ENCODE results near the gene SPATA33.
"Not testable (repeated sequence)": the region's sequence is repeated elsewhere in the genome, so short reads cannot be mapped to it uniquely, and the experiment has no call there.

The SPATA33 gene

DNA sequence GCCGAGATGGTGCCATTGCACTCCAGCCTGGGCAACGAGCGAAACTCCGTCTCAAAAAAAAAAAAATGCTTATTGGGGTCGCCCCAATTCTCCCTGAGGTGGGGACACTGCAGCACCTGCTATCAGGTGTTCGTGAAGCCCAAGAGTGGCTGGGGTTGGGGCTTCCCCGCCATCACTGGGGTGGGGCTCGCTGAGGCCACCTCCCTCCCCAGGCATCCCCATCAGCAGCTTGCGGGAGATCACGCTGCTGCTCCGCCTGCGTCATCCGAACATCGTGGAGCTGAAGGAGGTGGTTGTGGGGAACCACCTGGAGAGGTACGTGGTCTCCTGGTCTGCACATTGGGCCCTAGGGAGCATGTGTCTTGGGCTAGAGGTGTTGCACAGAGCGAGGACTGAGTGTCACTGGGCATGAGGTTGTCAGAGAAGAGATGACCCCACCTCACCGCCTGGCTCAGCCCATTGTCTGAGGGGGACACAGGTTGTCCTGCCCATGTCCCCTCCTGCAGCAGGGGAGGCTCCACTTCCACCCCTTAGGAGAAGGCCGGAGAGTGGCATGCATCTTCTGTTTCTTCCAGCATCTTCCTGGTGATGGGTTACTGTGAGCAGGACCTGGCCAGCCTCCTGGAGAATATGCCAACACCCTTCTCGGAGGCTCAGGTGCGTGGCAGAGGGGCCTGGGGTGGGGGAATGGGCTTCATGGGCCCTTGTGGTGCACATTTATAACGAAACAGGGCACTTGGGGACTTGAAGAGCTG lies 33.8 kb downstream of the SPATA33 start:
- TF ChIP-seq, protein P1, sequence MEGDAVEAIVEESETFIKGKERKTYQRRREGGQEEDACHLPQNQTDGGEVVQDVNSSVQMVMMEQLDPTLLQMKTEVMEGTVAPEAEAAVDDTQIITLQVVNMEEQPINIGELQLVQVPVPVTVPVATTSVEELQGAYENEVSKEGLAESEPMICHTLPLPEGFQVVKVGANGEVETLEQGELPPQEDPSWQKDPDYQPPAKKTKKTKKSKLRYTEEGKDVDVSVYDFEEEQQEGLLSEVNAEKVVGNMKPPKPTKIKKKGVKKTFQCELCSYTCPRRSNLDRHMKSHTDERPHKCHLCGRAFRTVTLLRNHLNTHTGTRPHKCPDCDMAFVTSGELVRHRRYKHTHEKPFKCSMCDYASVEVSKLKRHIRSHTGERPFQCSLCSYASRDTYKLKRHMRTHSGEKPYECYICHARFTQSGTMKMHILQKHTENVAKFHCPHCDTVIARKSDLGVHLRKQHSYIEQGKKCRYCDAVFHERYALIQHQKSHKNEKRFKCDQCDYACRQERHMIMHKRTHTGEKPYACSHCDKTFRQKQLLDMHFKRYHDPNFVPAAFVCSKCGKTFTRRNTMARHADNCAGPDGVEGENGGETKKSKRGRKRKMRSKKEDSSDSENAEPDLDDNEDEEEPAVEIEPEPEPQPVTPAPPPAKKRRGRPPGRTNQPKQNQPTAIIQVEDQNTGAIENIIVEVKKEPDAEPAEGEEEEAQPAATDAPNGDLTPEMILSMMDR (IDR thresholded peaks at IDR 0.05; ENCODE audit: control extremely low read depth, extremely low read depth, low read depth, missing control alignments), result no peak
- ChIA-PET CTCF (interaction anchor here (1.5 kb wide), 1 partner anchor 9 kb away, joined by 3 read pairs; no protein-coding TSS in a partner anchor), POLR2A (no interaction called here)
- no peak for DNase-seq (ENCODE audit: extremely low spot score)

DNA sequence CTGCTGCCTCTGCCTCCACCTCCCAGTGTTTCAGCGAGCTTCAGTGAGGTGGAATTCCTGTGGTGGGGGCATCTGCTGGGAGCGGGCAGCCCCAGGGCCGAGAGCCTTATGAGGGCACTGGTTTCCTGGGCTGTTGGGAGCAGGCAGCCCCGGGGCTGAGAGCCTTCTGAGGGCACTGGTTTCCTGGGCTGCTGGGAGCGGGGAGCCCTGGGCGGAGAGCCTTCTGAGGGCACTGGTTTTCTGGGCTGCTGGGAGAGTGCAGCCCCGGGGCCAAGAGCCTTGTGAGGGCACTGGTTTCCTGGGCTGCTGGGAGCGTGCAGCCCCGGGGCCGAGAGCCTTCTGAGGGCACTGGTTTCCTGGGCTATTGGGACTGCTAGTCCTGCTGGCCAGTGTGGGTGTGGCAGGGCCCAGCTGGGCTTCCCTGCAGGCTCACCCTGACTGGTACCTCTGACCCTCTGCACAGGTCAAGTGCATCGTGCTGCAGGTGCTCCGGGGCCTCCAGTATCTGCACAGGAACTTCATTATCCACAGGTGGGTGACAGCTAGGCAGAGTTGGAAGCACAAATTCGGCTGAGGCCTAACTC lies 34.4 kb downstream of the SPATA33 start:
- DNase-seq (ENCODE audit: extremely low spot score), result no peak
- CTCF ChIA-PET, result interaction anchor here (1.5 kb wide), 1 partner anchor 8 kb away, joined by 3 read pairs; no protein-coding TSS in a partner anchor
- TF ChIP-seq, protein P1 (IDR thresholded peaks at IDR 0.05; ENCODE audit: control extremely low read depth, extremely low read depth, low read depth, missing control alignments), result no peak
- POLR2A ChIA-PET, result no interaction called here

DNA sequence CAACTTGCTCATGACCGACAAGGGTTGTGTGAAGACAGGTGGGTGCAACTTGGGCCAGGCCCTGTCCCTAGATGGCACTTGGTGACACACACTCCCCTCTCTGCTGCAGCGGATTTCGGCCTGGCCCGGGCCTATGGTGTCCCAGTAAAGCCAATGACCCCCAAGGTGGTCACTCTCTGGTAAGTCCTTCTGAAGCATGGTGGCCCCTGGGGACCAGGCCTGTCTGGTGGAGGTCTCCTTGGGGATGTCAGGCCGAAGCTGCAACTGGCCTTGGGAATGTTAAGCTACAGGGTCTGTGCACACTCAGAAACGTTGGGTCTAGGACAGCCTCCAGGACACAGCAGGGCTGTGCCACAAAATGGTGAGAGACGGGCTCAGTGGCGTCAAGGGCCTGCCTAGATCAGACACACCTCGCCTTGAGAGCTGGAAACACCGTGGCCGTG lies 35.7 kb downstream of the SPATA33 start:
- TF ChIP-seq, protein P1 (IDR thresholded peaks at IDR 0.05; ENCODE audit: control extremely low read depth, extremely low read depth, low read depth, missing control alignments), result no peak
- CTCF ChIA-PET, result no interaction called here
- POLR2A ChIA-PET, result no interaction called here
- no peak for DNase-seq (ENCODE audit: extremely low spot score)

DNA sequence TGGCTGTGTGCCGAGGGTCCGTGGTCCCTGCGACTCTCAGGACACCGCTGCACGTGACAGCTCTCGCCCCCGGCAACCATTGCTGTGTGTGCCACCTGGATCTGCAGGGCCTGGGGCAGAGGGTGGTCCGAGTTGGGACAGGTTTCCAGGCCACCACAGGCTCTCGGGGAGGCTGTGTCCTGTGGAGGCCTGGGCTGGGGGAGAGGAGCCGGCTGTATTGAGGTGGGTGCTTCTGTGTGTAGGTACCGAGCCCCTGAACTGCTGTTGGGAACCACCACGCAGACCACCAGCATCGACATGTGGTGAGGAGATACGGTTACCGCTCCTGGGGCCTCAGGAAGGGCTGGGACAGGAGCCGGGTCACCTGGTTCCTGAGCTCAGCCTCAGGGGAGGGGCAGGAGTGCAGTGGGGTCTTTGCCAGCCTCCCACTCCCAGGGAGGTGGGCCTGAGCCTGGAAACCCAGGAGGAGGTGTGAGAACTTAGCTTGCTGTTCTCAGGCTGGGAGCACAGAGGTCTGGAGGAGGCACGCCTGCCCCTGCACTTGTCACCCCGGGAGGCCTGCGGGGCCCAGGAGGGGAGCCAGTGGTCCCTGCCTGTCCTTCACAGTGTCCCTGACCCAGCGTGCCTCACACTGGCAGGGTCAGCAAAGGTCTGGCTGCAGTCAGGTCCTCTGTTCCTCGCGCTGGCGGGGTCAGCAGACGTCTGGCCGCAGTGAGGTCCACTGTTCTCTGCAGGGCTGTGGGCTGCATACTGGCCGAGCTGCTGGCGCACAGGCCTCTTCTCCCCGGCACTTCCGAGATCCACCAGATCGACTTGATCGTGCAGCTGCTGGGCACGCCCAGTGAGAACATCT lies 36.5 kb downstream of the SPATA33 start:
- DNase-seq (ENCODE audit: extremely low spot score), result no peak
- TF ChIP-seq, protein P1 (IDR thresholded peaks at IDR 0.05; ENCODE audit: control extremely low read depth, extremely low read depth, low read depth, missing control alignments), result no peak
- CTCF ChIA-PET, result no interaction called here
- POLR2A ChIA-PET, result interaction anchor here (0.6 kb wide), 1 partner anchor 123 kb away, joined by 5 read pairs; no protein-coding TSS in a partner anchor

DNA sequence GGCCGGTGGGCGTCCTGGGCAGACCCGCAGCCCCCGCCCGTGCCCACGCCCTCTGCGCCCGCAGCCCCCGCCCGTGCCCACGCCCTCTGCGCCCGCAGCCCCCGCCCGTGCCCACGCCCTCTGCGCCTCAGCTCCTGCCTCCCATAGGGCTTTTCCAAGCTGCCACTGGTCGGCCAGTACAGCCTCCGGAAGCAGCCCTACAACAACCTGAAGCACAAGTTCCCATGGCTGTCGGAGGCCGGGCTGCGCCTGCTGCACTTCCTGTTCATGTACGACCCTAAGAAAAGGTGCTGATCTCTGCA lies 37.1 kb downstream of the SPATA33 start:
- POLR2A ChIA-PET, result interaction anchor here (0.6 kb wide), 1 partner anchor 123 kb away, joined by 5 read pairs; no protein-coding TSS in a partner anchor
- CTCF ChIA-PET, result interaction anchor here (1.5 kb wide), 1 partner anchor 166 kb away, joined by 3 read pairs; no protein-coding TSS in a partner anchor
- DNase-seq (ENCODE audit: extremely low spot score), result not testable (repeated sequence)

DNA sequence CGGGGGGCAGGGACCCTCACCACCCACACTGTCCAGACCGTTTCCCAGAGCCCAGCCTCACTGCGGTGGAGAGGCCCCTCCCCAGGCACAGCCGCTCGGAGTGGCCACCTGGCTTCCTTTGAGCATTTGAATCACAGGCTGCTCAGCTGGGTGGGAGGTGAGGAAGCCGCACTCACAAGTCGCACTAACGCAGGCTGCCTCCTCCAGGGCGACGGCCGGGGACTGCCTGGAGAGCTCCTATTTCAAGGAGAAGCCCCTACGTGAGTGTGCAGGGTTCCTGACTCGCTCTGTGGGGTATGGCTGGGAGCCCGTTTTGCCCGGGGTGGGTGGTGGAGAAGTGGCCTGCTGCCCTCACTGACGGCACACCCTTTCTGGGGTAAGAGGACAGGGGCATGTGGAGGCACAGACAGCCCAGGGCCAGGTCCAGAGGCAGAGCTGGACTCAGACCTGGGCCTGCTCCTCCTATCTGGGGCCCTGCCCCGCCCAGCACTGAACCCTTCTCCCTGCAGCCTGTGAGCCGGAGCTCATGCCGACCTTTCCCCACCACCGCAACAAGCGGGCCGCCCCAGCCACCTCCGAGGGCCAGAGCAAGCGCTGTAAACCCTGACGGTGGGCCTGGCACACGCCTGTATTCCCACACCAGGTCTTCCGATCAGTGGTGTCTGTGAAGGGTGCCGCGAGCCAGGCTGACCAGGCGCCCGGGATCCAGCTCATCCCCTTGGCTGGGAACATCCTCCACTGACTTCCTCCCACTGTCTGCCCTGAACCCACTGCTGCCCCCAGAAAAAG lies 37.6 kb downstream of the SPATA33 start:
- DNase-seq (ENCODE audit: extremely low spot score), result no peak
- ChIA-PET POLR2A (no interaction called here), CTCF (interaction anchor here (1.2 to 1.5 kb wide), 3 partner anchors 11 to 165 kb away, joined by 3 read pairs; no protein-coding TSS in a partner anchor)
- TF ChIP-seq, protein P1 (IDR thresholded peaks at IDR 0.05; ENCODE audit: control extremely low read depth, extremely low read depth, low read depth, missing control alignments), result no peak

Measured in GM10248 (cell line).